A673 (cell line): ENCODE measurements around the gene CEACAM16. TPM values are rescaled to one million over a fixed set of nuclear protein-coding genes. Genes with fewer than 3 reads are reported as not detected.

Experiments used
- BruUV-seq: library from RNA; stranded (reverse); fragments of 400-500 nt; replicated peaks from 2 replicates; lab custom pipeline; 2021; lab: Mats Ljungman, UMichigan
- CTCF ChIA-PET: fragments of 300-600 bp; sonication (Branson Sonifier 250); formaldehyde crosslinking; loops from one replicate; lab custom pipeline; 2022; ENCODE audit warnings: antibody characterized with exemption; lab: Charles Lee
- POLR2A ChIA-PET: fragments of 300-600 bp; sonication (Branson Sonifier 250); formaldehyde crosslinking; loops from one replicate; lab custom pipeline; 2022; ENCODE audit warnings: antibody characterized with exemption; ENCODE audit not compliant: low non-redundant PET; lab: Charles Lee
- DNase-seq: peaks from one replicate; pipeline ENCODE4 v3.0.0-alpha.2; 2015; ENCODE audit warnings: low spot score
- H3K27ac ChIP-seq: fragments of 200-600 bp; sonication (generic); 2 replicates; pipeline ENCODE4 v1.5.1; 2016; ENCODE audit warnings: mixed run types, low read depth, mild to moderate bottlenecking, mixed read lengths, antibody characterized with exemption, low read length; ENCODE audit not compliant: poor library complexity, severe bottlenecking
- H3K27me3 ChIP-seq: fragments of 200-600 bp; sonication (generic); replicated peaks from 2 replicates; pipeline ENCODE4 v1.6.1; 2017; ENCODE audit warnings: mixed run types, low read depth, mild to moderate bottlenecking, mixed read lengths, antibody characterized with exemption, low read length; ENCODE audit not compliant: insufficient read depth, poor library complexity
- H3K36me3 ChIP-seq: fragments of 200-600 bp; sonication (generic); 2 replicates; pipeline ENCODE4 v1.6.1; 2016; ENCODE audit warnings: mixed run types, mild to moderate bottlenecking, mixed read lengths, antibody characterized with exemption, low read length; ENCODE audit not compliant: insufficient read depth, poor library complexity, severe bottlenecking
- H3K4me1 ChIP-seq: fragments of 200-600 bp; sonication (generic); 2 replicates; pipeline ENCODE4 v1.6.1; 2017; ENCODE audit warnings: mixed run types, mild to moderate bottlenecking, mixed read lengths, antibody characterized with exemption, low read length; ENCODE audit not compliant: insufficient read depth, poor library complexity, severe bottlenecking
- H3K4me3 ChIP-seq: fragments of 200-600 bp; sonication (generic); 2 replicates; pipeline ENCODE4 v1.5.1; 2016; ENCODE audit warnings: low read depth, mixed run types, mild to moderate bottlenecking, mixed read lengths, low read length; ENCODE audit not compliant: poor library complexity, severe bottlenecking
- H3K9me3 ChIP-seq: fragments of 200-600 bp; sonication (generic); 2 replicates; pipeline ENCODE4 v1.6.1; 2016; ENCODE audit warnings: mixed run types, low read depth, mild to moderate bottlenecking, mixed read lengths, antibody characterized with exemption, low read length; ENCODE audit not compliant: poor library complexity, severe bottlenecking
- EZH2 ChIP-seq: fragments of 200-600 bp; sonication (generic); IDR thresholded peaks from 2 replicates; pipeline ENCODE4 v1.6.1; 2017; ENCODE audit warnings: borderline replicate concordance, low read depth, mild to moderate bottlenecking, mixed read lengths, antibody characterized with exemption, low read length; ENCODE audit not compliant: poor library complexity, severe bottlenecking
- intact Hi-C: fragments of 100-400 bp; cut with micrococcal nuclease; formaldehyde crosslinking; loops from one replicate; pipeline ENCODE4 v1.10.0; 2022; ENCODE audit not compliant: unreplicated experiment
- total RNA-seq: library from RNA; stranded (reverse); gene quantifications from 2 replicates; pipeline ENCODE4 v1.2.3, GENCODE V29; 2021
- TF ChIP-seq, protein P1 (sequence below): fragments of 300-800, 200-600 bp; sonication (generic); conservative IDR thresholded peaks from 2 replicates; pipeline ENCODE4 v1.5.1; 2017; ENCODE audit warnings: low read depth, mild to moderate bottlenecking, antibody characterized with exemption, low read length, moderate library complexity, mixed read lengths

The CEACAM16 gene
- total RNA-seq, 1 experiment from 2014 or later = not detected

DNA sequence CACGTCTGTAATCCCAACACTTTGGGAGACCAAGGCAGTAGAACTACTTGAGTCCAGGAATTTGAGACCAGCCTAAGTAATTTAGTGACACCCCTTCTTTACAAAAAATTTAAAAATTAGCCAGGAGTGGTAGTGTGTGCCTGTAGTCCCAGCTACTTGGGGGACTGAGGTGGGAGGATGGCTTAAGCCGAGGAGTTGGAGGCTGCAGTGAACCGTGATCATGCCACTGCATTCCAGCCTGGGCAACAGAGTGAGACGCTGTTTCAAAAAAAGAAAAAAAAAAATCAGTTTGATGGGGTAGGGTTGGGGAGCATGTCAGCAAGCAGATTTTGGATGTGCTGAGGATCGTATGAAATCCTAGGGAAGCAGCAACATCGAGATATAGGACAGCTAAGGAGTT lies 23.4 kb upstream of the CEACAM16 start:
- no TSS peak for BruUV-seq
- POLR2A ChIA-PET = no interaction called here
- intact Hi-C loops = no loop called here
- CTCF ChIA-PET = interaction anchor here (0.6 kb wide), 1 partner anchor 119 kb away, joined by 3 read pairs; no protein-coding TSS in a partner anchor
- Histone ChIP-seq H3K27me3 (no peaks in the 10 kb centered on the region), H3K27ac (no peak overlapping the region), H3K9me3 (no peaks in the 10 kb centered on the region), H3K4me1 (peaks cover 7% of the 10 kb centered on the region), H3K4me3 (no peak overlapping the region), H3K36me3 (no peaks in the 10 kb centered on the region)
- DNase-seq = no peak
- no peak for TF ChIP-seq EZH2
- TF ChIP-seq, protein P1, sequence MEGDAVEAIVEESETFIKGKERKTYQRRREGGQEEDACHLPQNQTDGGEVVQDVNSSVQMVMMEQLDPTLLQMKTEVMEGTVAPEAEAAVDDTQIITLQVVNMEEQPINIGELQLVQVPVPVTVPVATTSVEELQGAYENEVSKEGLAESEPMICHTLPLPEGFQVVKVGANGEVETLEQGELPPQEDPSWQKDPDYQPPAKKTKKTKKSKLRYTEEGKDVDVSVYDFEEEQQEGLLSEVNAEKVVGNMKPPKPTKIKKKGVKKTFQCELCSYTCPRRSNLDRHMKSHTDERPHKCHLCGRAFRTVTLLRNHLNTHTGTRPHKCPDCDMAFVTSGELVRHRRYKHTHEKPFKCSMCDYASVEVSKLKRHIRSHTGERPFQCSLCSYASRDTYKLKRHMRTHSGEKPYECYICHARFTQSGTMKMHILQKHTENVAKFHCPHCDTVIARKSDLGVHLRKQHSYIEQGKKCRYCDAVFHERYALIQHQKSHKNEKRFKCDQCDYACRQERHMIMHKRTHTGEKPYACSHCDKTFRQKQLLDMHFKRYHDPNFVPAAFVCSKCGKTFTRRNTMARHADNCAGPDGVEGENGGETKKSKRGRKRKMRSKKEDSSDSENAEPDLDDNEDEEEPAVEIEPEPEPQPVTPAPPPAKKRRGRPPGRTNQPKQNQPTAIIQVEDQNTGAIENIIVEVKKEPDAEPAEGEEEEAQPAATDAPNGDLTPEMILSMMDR = no peak

DNA sequence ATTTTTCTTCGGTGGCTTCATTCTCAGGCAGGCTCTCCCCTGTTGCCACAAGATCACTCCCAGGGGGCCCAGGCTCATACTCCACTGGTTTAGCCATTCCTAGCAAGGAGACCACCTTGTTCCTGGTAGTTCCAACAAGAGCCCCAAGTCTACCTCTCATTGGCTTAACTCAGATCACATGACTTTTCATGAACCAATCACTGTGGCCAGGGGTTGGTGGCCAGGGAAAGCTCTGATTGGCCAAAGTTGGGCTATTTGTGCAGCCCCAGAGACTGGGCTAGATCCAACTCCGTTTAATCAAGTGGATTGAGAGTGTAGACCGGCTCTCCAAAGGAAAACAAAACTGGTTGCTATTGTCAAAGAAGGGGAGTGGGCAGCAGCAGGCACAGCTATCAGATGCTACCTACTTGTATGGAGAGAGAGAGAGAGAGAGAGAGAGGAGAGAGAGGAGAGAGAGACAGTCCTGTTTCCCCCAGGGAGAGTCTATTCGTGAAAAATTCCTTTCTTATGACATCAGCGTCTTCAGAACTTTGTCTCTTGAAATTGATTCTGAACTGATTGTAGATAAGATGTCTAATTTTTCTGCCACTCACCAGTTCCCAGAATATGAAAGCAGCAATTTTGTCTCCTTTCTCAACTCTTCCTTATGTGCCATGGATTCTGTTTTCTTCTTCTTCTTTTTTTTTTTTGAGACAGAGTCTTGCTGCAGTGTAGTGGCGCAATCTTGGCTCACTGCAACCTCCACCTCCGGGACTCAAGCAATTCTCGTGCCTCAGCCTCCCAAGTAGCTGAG lies 21.7 kb upstream of the CEACAM16 start:
- intact Hi-C loops = no loop called here
- Histone ChIP-seq H3K36me3 (no peaks in the 10 kb centered on the region), H3K27ac (peak overlapping the region; percentile 70), H3K4me3 (peak overlapping the region; percentile 21), H3K27me3 (no peaks in the 10 kb centered on the region), H3K4me1 (peaks cover 7% of the 10 kb centered on the region), H3K9me3 (no peaks in the 10 kb centered on the region)
- TF ChIP-seq, protein P1 = no peak
- no peak for TF ChIP-seq EZH2
- CTCF ChIA-PET = no interaction called here
- TSS peak; percentile 88 for BruUV-seq
- peak; percentile 85 for DNase-seq
- POLR2A ChIA-PET = no interaction called here

DNA sequence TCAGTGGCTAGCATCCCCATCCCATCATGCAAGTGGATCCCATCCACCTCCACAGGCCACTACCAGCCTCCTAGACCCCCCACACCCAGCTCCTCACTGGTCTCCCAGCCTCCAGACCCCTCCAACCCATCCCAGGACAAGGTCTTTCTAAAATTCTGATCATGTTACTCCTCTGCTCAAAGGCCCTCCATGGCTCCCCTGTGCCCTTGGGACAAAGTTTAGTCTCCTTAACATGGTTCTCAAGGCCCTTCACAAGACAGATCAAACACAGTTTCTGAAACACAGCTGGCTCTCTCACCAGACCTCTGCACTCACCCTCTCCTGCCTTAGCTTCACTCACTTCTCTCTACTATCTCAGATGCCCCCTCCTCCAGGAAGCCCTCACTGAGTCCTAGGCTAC lies 18.4 kb upstream of the CEACAM16 start:
- no TSS peak for BruUV-seq
- intact Hi-C loops = loop anchor here (10.0 kb wide), 2 partner anchors 164 to 274 kb away; partner anchors contain the start of genes CLPTM1 and NECTIN2
- Histone ChIP-seq H3K27me3 (no peaks in the 10 kb centered on the region), H3K4me1 (peaks cover 7% of the 10 kb centered on the region), H3K27ac (no peak overlapping the region), H3K4me3 (no peak overlapping the region), H3K9me3 (no peaks in the 10 kb centered on the region), H3K36me3 (no peaks in the 10 kb centered on the region)
- POLR2A ChIA-PET = no interaction called here
- no peak for DNase-seq
- no peak for TF ChIP-seq EZH2
- TF ChIP-seq, protein P1 = no peak
- CTCF ChIA-PET = no interaction called here
